ENCODE measurements around the gene ARHGAP28.

DNA sequence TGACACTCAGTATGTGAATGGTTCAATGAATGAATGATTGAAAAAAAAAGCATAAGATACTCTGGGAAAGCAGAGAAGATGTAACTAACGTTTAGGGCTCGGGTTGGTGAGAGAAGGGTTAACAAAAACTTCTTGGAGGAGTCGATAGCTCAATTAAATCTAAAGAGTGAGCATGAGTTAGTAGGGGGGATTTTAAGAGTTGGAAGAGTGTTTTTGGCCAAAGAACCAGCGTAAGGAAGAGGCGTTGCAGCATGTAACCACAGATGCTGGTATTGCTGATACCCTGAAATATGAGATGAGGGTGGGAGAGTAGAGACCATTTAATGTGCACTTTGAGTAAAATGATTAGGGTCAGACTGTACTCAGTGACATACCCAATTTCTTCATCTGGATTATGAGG, 14.5 kb downstream of the ARHGAP28 start:
- TF ChIP-seq, protein P1, sequence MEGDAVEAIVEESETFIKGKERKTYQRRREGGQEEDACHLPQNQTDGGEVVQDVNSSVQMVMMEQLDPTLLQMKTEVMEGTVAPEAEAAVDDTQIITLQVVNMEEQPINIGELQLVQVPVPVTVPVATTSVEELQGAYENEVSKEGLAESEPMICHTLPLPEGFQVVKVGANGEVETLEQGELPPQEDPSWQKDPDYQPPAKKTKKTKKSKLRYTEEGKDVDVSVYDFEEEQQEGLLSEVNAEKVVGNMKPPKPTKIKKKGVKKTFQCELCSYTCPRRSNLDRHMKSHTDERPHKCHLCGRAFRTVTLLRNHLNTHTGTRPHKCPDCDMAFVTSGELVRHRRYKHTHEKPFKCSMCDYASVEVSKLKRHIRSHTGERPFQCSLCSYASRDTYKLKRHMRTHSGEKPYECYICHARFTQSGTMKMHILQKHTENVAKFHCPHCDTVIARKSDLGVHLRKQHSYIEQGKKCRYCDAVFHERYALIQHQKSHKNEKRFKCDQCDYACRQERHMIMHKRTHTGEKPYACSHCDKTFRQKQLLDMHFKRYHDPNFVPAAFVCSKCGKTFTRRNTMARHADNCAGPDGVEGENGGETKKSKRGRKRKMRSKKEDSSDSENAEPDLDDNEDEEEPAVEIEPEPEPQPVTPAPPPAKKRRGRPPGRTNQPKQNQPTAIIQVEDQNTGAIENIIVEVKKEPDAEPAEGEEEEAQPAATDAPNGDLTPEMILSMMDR (IDR thresholded peaks at IDR 0.05; ENCODE audit: low read depth, low read length, poor library complexity, severe bottlenecking): no peak
- TF ChIP-seq EZH2phosphoT487 (IDR thresholded peaks at IDR 0.05; ENCODE audit: borderline replicate concordance, low read length): no peak
